ENCODE measurements around the gene TMX1.

DNA sequence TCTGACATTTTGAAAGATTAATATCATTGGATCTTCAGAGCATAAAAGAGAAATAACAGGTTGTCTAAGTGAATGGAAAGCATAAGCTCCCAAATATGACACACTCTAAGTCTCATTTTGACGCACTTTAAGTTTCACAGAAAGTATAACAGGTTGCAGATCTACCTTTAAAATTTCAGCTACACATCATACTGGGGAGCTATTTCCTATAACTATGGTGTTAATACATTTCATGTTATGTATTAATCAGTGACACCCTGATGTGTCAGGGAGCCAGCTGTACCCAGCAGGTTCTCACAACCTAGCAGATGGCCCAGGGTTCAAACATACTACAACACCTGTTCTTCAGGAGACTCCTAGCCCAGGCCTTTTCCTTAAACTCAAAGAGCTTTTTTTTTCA lies 31.1 kb upstream of the TMX1 start:
- TF ChIP-seq POLR2AphosphoS5 (IDR thresholded peaks at IDR 0.05; ENCODE audit: borderline replicate concordance, low read depth, low read length) (no peak), EZH2 (IDR thresholded peaks at IDR 0.05) (no peak), FOXP2 (optimal IDR thresholded peaks at IDR 0.05; ENCODE audit: control extremely low read depth, extremely low read length, insufficient read depth) (no peak)

All from SK-N-MC (cell line).